Iris pigment epithelial cell (primary cell): ENCODE measurements around the gene ATP2B2.

Source experiments
- DNase-seq: peaks from one replicate; pipeline ENCODE4 v3.0.0-alpha.2; 2011; ENCODE audit warnings: low read depth

The ATP2B2 gene

GRCh38 chr3:10381336-10381735 is 124.0 kb downstream of the ATP2B2 start:
- no peak for DNase-seq

- DNase-seq: no peak
Measured at GRCh38 chr3:10380906-10381305, 124.5 kb downstream of the ATP2B2 start.

- no peak for DNase-seq
Measured at GRCh38 chr3:10379961-10380360, 125.4 kb downstream of the ATP2B2 start.

GRCh38 chr3:10379161-10379560 is 126.2 kb downstream of the ATP2B2 start:
- DNase-seq: no peak

GRCh38 chr3:10378742-10379141 is 126.6 kb downstream of the ATP2B2 start:
- no peak for DNase-seq

- DNase-seq: no peak
Measured at GRCh38 chr3:10378246-10378645, 127.1 kb downstream of the ATP2B2 start.

GRCh38 chr3:10377148-10377725 is 128.1 kb downstream of the ATP2B2 start:
- DNase-seq: no peak

- no peak for DNase-seq
Measured at GRCh38 chr3:10376353-10376752, 129.0 kb downstream of the ATP2B2 start.

GRCh38 chr3:10375296-10376053 is 129.9 kb downstream of the ATP2B2 start:
- no peak for DNase-seq

- DNase-seq: no peak
Measured at GRCh38 chr3:10374311-10374710, 131.1 kb downstream of the ATP2B2 start.

GRCh38 chr3:10373686-10374261 is 131.6 kb downstream of the ATP2B2 start:
- DNase-seq: peak; percentile 75

GRCh38 chr3:10371789-10372188 is 133.6 kb downstream of the ATP2B2 start:
- DNase-seq: no peak

- DNase-seq: no peak
Measured at GRCh38 chr3:10371167-10371566, 134.2 kb downstream of the ATP2B2 start.

- DNase-seq: peak; percentile 50
Measured at GRCh38 chr3:10370429-10370828, 135.0 kb downstream of the ATP2B2 start.

GRCh38 chr3:10368512-10368911 is 136.9 kb downstream of the ATP2B2 start:
- DNase-seq: no peak

- no peak for DNase-seq
Measured at GRCh38 chr3:10367506-10367905, 137.9 kb downstream of the ATP2B2 start.

- DNase-seq: peak; percentile 99
Measured at GRCh38 chr3:10366651-10367101, 138.7 kb downstream of the ATP2B2 start.

- peak; percentile 49 for DNase-seq
Measured at GRCh38 chr3:10365791-10366190, 139.6 kb downstream of the ATP2B2 start.

- no peak for DNase-seq
Measured at GRCh38 chr3:10365316-10365715, 140.1 kb downstream of the ATP2B2 start.

- no peak for DNase-seq
Measured at GRCh38 chr3:10364806-10365205, 140.6 kb downstream of the ATP2B2 start.

- no peak for DNase-seq
Measured at GRCh38 chr3:10363935-10364334, 141.5 kb downstream of the ATP2B2 start.

GRCh38 chr3:10361375-10361774 is 144.0 kb downstream of the ATP2B2 start:
- DNase-seq: no peak

- DNase-seq: no peak
Measured at GRCh38 chr3:10360478-10360877, 144.9 kb downstream of the ATP2B2 start.
